Measurements from ENCODE around the gene MYO1G.
A peak's percentile ranks its signal among the peaks of the same experiment; 100 is the strongest.
"Not testable (repeated sequence)": the region's sequence is repeated elsewhere in the genome, so short reads cannot be mapped to it uniquely, and the experiment has no call there.

The MYO1G gene

GRCh38 chr7:44998153-44998871 is 19.5 kb upstream of the MYO1G start:
- no peak for DNase-seq

- DNase-seq: no peak
Observed at GRCh38 chr7:44995555-44996493, 17.0 kb upstream of the MYO1G start.

GRCh38 chr7:44994877-44995554 is 16.2 kb upstream of the MYO1G start:
- DNase-seq: no peak

GRCh38 chr7:44992004-44992795 is 13.4 kb upstream of the MYO1G start:
- not testable (repeated sequence) for DNase-seq

- DNase-seq: no peak
Observed at GRCh38 chr7:44990109-44991023, 11.6 kb upstream of the MYO1G start.

- no peak for DNase-seq
Observed at GRCh38 chr7:44989132-44989531, 10.3 kb upstream of the MYO1G start.

GRCh38 chr7:44988701-44989100 is 9.9 kb upstream of the MYO1G start:
- DNase-seq: no peak

- DNase-seq: no peak
Observed at GRCh38 chr7:44987996-44988395, 9.2 kb upstream of the MYO1G start.

GRCh38 chr7:44987457-44987856 is 8.6 kb upstream of the MYO1G start:
- no peak for DNase-seq

- peak; percentile 93 for DNase-seq
Observed at GRCh38 chr7:44986218-44987053, 7.6 kb upstream of the MYO1G start.

GRCh38 chr7:44985900-44986217 is 7.0 kb upstream of the MYO1G start:
- no peak for DNase-seq

GRCh38 chr7:44985033-44985695 is 6.3 kb upstream of the MYO1G start:
- no peak for DNase-seq

- no peak for DNase-seq
Observed at GRCh38 chr7:44984478-44984758, 5.6 kb upstream of the MYO1G start.

GRCh38 chr7:44983742-44984477 is 5.1 kb upstream of the MYO1G start:
- no peak for DNase-seq

GRCh38 chr7:44982970-44983369 is 4.2 kb upstream of the MYO1G start:
- no peak for DNase-seq

- DNase-seq: no peak
Observed at GRCh38 chr7:44982535-44982923, 3.7 kb upstream of the MYO1G start.

- no peak for DNase-seq
Observed at GRCh38 chr7:44981035-44981706, 2.4 kb upstream of the MYO1G start.

GRCh38 chr7:44980393-44981034 is 1.7 kb upstream of the MYO1G start:
- DNase-seq: no peak

Data from NCI-H774 (cell line).